ENCODE data around the gene SMCO1.

DNA sequence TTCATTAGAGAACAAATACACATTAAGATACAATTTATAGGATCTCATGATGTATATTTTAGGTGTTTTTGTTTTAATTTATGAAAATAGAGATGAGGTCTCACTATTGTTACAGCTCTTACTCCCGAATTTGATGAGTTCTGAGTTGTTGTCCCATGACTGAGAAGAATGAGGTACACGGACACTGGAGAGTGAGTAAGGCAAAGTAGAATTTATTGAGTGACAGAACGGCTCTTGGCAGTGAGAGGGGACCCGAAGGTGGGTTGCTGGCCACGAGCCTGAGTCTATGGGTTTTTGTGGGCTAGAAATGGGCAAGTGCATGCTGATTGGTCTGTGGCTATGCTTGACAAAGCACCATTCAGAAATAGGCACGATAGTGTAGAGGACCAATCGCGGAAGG lies 8.5 kb downstream of the SMCO1 start:
- TF ChIP-seq POLR2AphosphoS5 (IDR thresholded peaks at IDR 0.05), result no peak
- TF ChIP-seq CTCF (IDR thresholded peaks at IDR 0.05), result no peak

Measured in gastroesophageal sphincter (tissue), 3 donors.